ENCODE results near the gene ARID1A. TPM values are rescaled to one million over a fixed set of nuclear protein-coding genes. Genes with fewer than 3 reads are reported as not detected.

ARID1A gene
- total and polyA plus RNA-seq, 2 donors from 2014 or later = 9.9 to 71.7 TPM

- no peak for TF ChIP-seq CTCF (IDR thresholded peaks at IDR 0.05; ENCODE audit: borderline replicate concordance, extremely low read depth, insufficient read depth)
- no peak overlapping the region for H3K9ac ChIP-seq (ENCODE audit: low read length in 3 of 3)
- FAIRE-seq (no peak), DNase-seq (no peak)
- H3K27me3 ChIP-seq (ENCODE audit: control insufficient read depth, insufficient read depth, low read length) = no peaks in the 10 kb centered on the region
- no peaks in the 10 kb centered on the region for H3K4me1 ChIP-seq (ENCODE audit: control insufficient read depth in 2 of 3, insufficient read depth in 2 of 3, low read depth in 1 of 3, low read length in 3 of 3)
- no peak overlapping the region for H3K27ac ChIP-seq (ENCODE audit: low read depth in 2 of 2, low read length in 2 of 2)
- peaks cover 17 to 53% (median 33%) of the 10 kb centered on the region in 3 donors for H3K36me3 ChIP-seq (ENCODE audit: control insufficient read depth in 2 of 3, insufficient read depth in 3 of 3, low read length in 3 of 3)
- H3K9me3 ChIP-seq (ENCODE audit: control insufficient read depth in 2 of 3, insufficient read depth in 1 of 3, low read length in 3 of 3) = no peaks in the 10 kb centered on the region
- intact Hi-C loops (cut with DNase I) = no loop called here
- H3K4me3 ChIP-seq (ENCODE audit: low read length in 3 of 3) = no peak overlapping the region
Observed at GRCh38 chr1:26733392-26733791, 37.6 kb downstream of the ARID1A start.

- no peak for TF ChIP-seq CTCF (IDR thresholded peaks at IDR 0.05; ENCODE audit: borderline replicate concordance, extremely low read depth, insufficient read depth)
- intact Hi-C loops (cut with DNase I) = no loop called here
- no peaks in the 10 kb centered on the region for H3K9me3 ChIP-seq (ENCODE audit: control insufficient read depth in 2 of 3, insufficient read depth in 1 of 3, low read length in 3 of 3)
- H3K36me3 ChIP-seq (ENCODE audit: control insufficient read depth in 2 of 3, insufficient read depth in 3 of 3, low read length in 3 of 3) = peaks cover 17 to 54% (median 33%) of the 10 kb centered on the region in 3 donors
- no peak for FAIRE-seq
- no peak overlapping the region for H3K27ac ChIP-seq (ENCODE audit: low read depth in 2 of 2, low read length in 2 of 2)
- H3K9ac ChIP-seq (ENCODE audit: low read length in 3 of 3) = no peak overlapping the region
- no peak for DNase-seq
- H3K27me3 ChIP-seq (ENCODE audit: control insufficient read depth, insufficient read depth, low read length) = no peaks in the 10 kb centered on the region
- no peak overlapping the region for H3K4me3 ChIP-seq (ENCODE audit: low read length in 3 of 3)
- H3K4me1 ChIP-seq (ENCODE audit: control insufficient read depth in 2 of 3, insufficient read depth in 2 of 3, low read depth in 1 of 3, low read length in 3 of 3) = no peaks in the 10 kb centered on the region
Observed at GRCh38 chr1:26733982-26734381, 38.2 kb downstream of the ARID1A start.

GRCh38 chr1:26734501-26735058 is 38.8 kb downstream of the ARID1A start:
- no peak for DNase-seq
- intact Hi-C loops (cut with DNase I) = no loop called here
- H3K9me3 ChIP-seq (ENCODE audit: control insufficient read depth in 2 of 3, insufficient read depth in 1 of 3, low read length in 3 of 3) = no peaks in the 10 kb centered on the region
- no peak for FAIRE-seq
- no peak for TF ChIP-seq CTCF (IDR thresholded peaks at IDR 0.05; ENCODE audit: borderline replicate concordance, extremely low read depth, insufficient read depth)
- no peak overlapping the region for H3K27ac ChIP-seq (ENCODE audit: low read depth in 2 of 2, low read length in 2 of 2)
- peaks cover 17 to 57% (median 33%) of the 10 kb centered on the region in 3 donors for H3K36me3 ChIP-seq (ENCODE audit: control insufficient read depth in 2 of 3, insufficient read depth in 3 of 3, low read length in 3 of 3)
- H3K4me1 ChIP-seq (ENCODE audit: control insufficient read depth in 2 of 3, insufficient read depth in 2 of 3, low read depth in 1 of 3, low read length in 3 of 3) = no peaks in the 10 kb centered on the region
- no peaks in the 10 kb centered on the region for H3K27me3 ChIP-seq (ENCODE audit: control insufficient read depth, insufficient read depth, low read length)
- no peak overlapping the region for H3K9ac ChIP-seq (ENCODE audit: low read length in 3 of 3)
- H3K4me3 ChIP-seq (ENCODE audit: low read length in 3 of 3) = no peak overlapping the region
